ENCODE results near the gene ITPKC. TPM values are rescaled to one million over a fixed set of nuclear protein-coding genes. Genes with fewer than 3 reads are reported as not detected.
A peak's percentile ranks its signal among the peaks of the same experiment; 100 is the strongest.

ITPKC gene
- total and polyA plus RNA-seq, 2 of the 13 experiments (the other 11 are each of a cell fraction or from before 2014, with no cell fraction given): 6.9 to 11.2 TPM

DNA sequence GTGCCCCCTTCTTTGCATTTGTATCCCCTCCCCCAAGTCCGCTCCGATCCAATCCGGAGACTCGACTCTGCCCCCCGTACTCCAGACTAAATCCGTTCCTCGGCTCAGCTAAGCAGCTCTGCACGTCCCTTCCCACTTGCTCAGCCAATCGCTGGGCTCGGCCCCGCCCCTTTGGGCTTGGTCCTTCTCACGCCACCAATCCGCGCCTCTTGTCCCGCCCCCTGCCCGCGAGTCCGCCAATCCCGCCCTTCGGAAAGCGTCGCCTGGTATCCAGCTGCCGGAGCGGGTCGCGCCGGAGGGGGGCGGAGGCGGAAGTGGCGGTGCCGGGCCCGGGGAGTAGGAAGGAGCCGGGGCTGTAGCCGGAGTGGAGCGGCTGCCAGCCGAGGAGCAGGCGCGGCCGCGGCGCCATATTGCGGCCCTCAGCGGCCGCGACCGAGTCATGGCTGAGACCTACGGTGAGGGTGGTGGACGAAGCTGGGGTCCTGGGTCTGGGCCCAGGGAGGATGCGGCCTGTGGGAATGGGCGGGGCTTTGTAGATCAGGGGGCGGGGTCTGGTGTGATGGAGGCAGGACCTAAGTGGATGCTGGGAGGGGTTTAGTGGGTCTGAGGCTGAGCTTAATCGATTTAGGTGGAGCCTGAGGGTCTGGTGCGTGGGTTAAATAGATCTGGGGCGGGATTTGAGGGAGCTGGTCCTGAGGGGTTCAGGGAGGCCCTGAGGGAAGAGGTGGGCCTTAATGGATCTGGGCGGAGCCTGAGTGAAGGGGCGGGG lies 61.2 kb downstream of the ITPKC start, which contains the start of gene RAB4B (continued):
- peak; percentile 96 for TF ChIP-seq ELF1 (CRISPR knock-in tag; IDR thresholded peaks at IDR 0.05)
- no peak for TF ChIP-seq ZNF790 (CRISPR knock-in tag; IDR thresholded peaks at IDR 0.05; ENCODE audit: borderline replicate concordance)
- TF ChIP-seq WIZ (CRISPR knock-in tag; IDR thresholded peaks at IDR 0.05): 0 out of 2 replicates have a peak, but pooled peaks have one; percentile 47
- TF ChIP-seq ZZZ3 (CRISPR knock-in tag; IDR thresholded peaks at IDR 0.05; ENCODE audit: borderline replicate concordance): peak; percentile 50; the same call in 1 of the 2 replicates
- no peak for TF ChIP-seq KLF6 (CRISPR knock-in tag; IDR thresholded peaks at IDR 0.05)
- peak; percentile 67 for TF ChIP-seq SP1 (IDR thresholded peaks at IDR 0.05)
- peak; percentile 97 for TF ChIP-seq SP1 (CRISPR knock-in tag; IDR thresholded peaks at IDR 0.05)
- TF ChIP-seq, protein P1, sequence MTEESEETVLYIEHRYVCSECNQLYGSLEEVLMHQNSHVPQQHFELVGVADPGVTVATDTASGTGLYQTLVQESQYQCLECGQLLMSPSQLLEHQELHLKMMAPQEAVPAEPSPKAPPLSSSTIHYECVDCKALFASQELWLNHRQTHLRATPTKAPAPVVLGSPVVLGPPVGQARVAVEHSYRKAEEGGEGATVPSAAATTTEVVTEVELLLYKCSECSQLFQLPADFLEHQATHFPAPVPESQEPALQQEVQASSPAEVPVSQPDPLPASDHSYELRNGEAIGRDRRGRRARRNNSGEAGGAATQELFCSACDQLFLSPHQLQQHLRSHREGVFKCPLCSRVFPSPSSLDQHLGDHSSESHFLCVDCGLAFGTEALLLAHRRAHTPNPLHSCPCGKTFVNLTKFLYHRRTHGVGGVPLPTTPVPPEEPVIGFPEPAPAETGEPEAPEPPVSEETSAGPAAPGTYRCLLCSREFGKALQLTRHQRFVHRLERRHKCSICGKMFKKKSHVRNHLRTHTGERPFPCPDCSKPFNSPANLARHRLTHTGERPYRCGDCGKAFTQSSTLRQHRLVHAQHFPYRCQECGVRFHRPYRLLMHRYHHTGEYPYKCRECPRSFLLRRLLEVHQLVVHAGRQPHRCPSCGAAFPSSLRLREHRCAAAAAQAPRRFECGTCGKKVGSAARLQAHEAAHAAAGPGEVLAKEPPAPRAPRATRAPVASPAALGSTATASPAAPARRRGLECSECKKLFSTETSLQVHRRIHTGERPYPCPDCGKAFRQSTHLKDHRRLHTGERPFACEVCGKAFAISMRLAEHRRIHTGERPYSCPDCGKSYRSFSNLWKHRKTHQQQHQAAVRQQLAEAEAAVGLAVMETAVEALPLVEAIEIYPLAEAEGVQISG (CRISPR knock-in tag; IDR thresholded peaks at IDR 0.05): peak; percentile 44; the same call in 1 of the 2 replicates
- TF ChIP-seq, protein P2, sequence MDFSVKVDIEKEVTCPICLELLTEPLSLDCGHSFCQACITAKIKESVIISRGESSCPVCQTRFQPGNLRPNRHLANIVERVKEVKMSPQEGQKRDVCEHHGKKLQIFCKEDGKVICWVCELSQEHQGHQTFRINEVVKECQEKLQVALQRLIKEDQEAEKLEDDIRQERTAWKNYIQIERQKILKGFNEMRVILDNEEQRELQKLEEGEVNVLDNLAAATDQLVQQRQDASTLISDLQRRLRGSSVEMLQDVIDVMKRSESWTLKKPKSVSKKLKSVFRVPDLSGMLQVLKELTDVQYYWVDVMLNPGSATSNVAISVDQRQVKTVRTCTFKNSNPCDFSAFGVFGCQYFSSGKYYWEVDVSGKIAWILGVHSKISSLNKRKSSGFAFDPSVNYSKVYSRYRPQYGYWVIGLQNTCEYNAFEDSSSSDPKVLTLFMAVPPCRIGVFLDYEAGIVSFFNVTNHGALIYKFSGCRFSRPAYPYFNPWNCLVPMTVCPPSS (IDR thresholded peaks at IDR 0.05): no peak
- TF ChIP-seq HES4 (CRISPR knock-in tag; IDR thresholded peaks at IDR 0.05; ENCODE audit: borderline replicate concordance): 0 out of 2 replicates have a peak, but pooled peaks have one; percentile 13
- TF ChIP-seq NFRKB (IDR thresholded peaks at IDR 0.05): no peak
- TF ChIP-seq, protein P3, sequence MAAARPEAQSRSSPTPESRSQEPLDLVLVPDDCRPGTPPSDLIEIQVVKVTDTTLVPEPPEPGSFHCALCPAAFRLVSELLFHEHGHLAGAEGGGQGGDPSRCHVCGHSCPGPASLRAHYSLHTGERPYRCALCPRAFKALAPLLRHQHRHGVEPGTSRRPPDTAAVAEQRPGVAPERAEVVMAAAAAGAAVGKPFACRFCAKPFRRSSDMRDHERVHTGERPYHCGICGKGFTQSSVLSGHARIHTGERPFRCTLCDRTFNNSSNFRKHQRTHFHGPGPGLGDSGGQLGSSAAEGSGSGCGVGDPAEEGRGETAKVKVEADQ (CRISPR knock-in tag; IDR thresholded peaks at IDR 0.05; ENCODE audit: borderline replicate concordance): 0 out of 2 replicates have a peak, but pooled peaks have one; percentile 60
- peak; percentile 71 for TF ChIP-seq PHF20 (CRISPR knock-in tag; IDR thresholded peaks at IDR 0.05)
- TF ChIP-seq TAF1 (CRISPR knock-in tag; IDR thresholded peaks at IDR 0.05): peak; percentile 41; the same call in 1 of the 2 replicates
- TF ChIP-seq, protein P4, sequence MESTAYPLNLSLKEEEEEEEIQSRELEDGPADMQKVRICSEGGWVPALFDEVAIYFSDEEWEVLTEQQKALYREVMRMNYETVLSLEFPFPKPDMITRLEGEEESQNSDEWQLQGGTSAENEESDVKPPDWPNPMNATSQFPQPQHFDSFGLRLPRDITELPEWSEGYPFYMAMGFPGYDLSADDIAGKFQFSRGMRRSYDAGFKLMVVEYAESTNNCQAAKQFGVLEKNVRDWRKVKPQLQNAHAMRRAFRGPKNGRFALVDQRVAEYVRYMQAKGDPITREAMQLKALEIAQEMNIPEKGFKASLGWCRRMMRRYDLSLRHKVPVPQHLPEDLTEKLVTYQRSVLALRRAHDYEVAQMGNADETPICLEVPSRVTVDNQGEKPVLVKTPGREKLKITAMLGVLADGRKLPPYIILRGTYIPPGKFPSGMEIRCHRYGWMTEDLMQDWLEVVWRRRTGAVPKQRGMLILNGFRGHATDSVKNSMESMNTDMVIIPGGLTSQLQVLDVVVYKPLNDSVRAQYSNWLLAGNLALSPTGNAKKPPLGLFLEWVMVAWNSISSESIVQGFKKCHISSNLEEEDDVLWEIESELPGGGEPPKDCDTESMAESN (CRISPR knock-in tag; conservative IDR thresholded peaks at IDR 0.05): peak; percentile 68
- TF ChIP-seq, protein P5, sequence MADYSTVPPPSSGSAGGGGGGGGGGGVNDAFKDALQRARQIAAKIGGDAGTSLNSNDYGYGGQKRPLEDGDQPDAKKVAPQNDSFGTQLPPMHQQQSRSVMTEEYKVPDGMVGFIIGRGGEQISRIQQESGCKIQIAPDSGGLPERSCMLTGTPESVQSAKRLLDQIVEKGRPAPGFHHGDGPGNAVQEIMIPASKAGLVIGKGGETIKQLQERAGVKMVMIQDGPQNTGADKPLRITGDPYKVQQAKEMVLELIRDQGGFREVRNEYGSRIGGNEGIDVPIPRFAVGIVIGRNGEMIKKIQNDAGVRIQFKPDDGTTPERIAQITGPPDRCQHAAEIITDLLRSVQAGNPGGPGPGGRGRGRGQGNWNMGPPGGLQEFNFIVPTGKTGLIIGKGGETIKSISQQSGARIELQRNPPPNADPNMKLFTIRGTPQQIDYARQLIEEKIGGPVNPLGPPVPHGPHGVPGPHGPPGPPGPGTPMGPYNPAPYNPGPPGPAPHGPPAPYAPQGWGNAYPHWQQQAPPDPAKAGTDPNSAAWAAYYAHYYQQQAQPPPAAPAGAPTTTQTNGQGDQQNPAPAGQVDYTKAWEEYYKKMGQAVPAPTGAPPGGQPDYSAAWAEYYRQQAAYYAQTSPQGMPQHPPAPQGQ (CRISPR knock-in tag; IDR thresholded peaks at IDR 0.05; ENCODE audit: borderline replicate concordance): no peak
- TF ChIP-seq, protein P6, sequence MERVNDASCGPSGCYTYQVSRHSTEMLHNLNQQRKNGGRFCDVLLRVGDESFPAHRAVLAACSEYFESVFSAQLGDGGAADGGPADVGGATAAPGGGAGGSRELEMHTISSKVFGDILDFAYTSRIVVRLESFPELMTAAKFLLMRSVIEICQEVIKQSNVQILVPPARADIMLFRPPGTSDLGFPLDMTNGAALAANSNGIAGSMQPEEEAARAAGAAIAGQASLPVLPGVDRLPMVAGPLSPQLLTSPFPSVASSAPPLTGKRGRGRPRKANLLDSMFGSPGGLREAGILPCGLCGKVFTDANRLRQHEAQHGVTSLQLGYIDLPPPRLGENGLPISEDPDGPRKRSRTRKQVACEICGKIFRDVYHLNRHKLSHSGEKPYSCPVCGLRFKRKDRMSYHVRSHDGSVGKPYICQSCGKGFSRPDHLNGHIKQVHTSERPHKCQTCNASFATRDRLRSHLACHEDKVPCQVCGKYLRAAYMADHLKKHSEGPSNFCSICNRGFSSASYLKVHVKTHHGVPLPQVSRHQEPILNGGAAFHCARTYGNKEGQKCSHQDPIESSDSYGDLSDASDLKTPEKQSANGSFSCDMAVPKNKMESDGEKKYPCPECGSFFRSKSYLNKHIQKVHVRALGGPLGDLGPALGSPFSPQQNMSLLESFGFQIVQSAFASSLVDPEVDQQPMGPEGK (CRISPR knock-in tag; IDR thresholded peaks at IDR 0.05): peak; percentile 58

Data from HepG2 (cell line).